Measurements from ENCODE around the gene RNF8. TPM values are rescaled to one million over a fixed set of nuclear protein-coding genes. Genes with fewer than 3 reads are reported as not detected.
"Not testable (repeated sequence)": the region's sequence is repeated elsewhere in the genome, so short reads cannot be mapped to it uniquely, and the experiment has no call there.

Gene RNF8
- total RNA-seq, 1 donor from 2014 or later: 18.3 TPM

- Mint-ChIP-seq H3K4me1 (ENCODE audit: unreplicated experiment) (peaks cover 62% of the 10 kb centered on the region), H3K36me3 (ENCODE audit: unreplicated experiment) (peaks cover 18% of the 10 kb centered on the region), H3K9me3 (ENCODE audit: unreplicated experiment) (no peaks in the 10 kb centered on the region), H3K27me3 (ENCODE audit: unreplicated experiment) (no peaks in the 10 kb centered on the region), H3K27ac (ENCODE audit: unreplicated experiment) (peak overlapping the region; percentile 71), H3K4me3 (ENCODE audit: unreplicated experiment) (no peak overlapping the region)
- TF ChIP-seq, protein P1, sequence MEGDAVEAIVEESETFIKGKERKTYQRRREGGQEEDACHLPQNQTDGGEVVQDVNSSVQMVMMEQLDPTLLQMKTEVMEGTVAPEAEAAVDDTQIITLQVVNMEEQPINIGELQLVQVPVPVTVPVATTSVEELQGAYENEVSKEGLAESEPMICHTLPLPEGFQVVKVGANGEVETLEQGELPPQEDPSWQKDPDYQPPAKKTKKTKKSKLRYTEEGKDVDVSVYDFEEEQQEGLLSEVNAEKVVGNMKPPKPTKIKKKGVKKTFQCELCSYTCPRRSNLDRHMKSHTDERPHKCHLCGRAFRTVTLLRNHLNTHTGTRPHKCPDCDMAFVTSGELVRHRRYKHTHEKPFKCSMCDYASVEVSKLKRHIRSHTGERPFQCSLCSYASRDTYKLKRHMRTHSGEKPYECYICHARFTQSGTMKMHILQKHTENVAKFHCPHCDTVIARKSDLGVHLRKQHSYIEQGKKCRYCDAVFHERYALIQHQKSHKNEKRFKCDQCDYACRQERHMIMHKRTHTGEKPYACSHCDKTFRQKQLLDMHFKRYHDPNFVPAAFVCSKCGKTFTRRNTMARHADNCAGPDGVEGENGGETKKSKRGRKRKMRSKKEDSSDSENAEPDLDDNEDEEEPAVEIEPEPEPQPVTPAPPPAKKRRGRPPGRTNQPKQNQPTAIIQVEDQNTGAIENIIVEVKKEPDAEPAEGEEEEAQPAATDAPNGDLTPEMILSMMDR (IDR thresholded peaks at IDR 0.05): no peak
- no peak for DNase-seq (ENCODE audit: extremely low spot score, unreplicated experiment)
Observed at GRCh38 chr6:37323580-37323979, 30.2 kb upstream of the RNF8 start.

DNA sequence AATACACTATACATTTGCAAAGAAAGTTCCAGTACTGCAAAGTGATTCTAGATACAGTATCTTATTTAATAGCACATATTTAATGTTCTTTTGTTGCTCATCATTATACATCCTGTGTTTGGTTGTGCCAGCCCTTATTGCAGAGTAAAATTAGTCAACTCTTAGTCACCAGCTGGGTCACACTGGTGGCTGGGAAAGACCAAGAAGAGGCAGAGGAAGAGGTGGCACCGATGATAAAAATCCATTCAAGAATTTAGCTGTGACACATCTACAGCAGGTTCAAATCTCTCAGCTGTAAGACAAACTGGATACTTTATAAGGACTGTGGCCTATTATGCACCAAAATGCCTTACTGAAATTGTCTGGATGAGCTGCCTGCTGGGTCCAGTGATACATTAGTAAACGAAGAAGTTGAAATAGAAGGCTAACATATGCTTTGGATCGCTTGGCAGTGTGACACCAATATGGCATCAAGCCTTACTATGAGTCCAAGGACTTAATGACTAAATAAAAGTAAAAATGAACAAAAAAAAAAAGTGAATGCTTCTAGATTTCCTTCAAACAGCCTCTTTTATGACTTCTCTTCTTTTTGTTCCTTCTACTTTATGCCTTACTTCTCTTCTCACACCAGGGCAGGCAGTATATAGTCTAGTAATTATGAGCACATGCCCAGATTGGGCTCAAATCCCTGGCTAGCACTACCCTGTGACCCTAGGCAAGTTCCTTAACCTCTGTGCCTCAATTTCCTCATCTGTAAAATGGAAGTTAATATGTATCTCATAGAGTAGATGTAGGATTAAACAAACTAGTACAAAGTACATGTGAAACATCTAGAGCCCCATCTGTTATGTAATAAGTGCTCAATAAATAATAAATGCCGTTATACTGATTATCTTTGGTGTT, 29.4 kb upstream of the RNF8 start:
- TF ChIP-seq, protein P1 (IDR thresholded peaks at IDR 0.05): no peak
- H3K9me3 Mint-ChIP-seq (ENCODE audit: unreplicated experiment): no peaks in the 10 kb centered on the region
- peak overlapping the region; percentile 34 for H3K27ac Mint-ChIP-seq (ENCODE audit: unreplicated experiment)
- H3K4me3 Mint-ChIP-seq (ENCODE audit: unreplicated experiment): no peak overlapping the region
- peaks cover 18% of the 10 kb centered on the region for H3K36me3 Mint-ChIP-seq (ENCODE audit: unreplicated experiment)
- no peaks in the 10 kb centered on the region for H3K27me3 Mint-ChIP-seq (ENCODE audit: unreplicated experiment)
- no peak for DNase-seq (ENCODE audit: extremely low spot score, unreplicated experiment)
- peaks cover 65% of the 10 kb centered on the region for H3K4me1 Mint-ChIP-seq (ENCODE audit: unreplicated experiment)

GRCh38 chr6:37330345-37330744, 23.4 kb upstream of the RNF8 start:
- peaks cover 22% of the 10 kb centered on the region for H3K4me1 Mint-ChIP-seq (ENCODE audit: unreplicated experiment)
- H3K4me3 Mint-ChIP-seq (ENCODE audit: unreplicated experiment); H3K27ac Mint-ChIP-seq (ENCODE audit: unreplicated experiment); H3K27me3 Mint-ChIP-seq (ENCODE audit: unreplicated experiment); H3K9me3 Mint-ChIP-seq (ENCODE audit: unreplicated experiment); DNase-seq (ENCODE audit: extremely low spot score, unreplicated experiment): not testable (repeated sequence)
- H3K36me3 Mint-ChIP-seq (ENCODE audit: unreplicated experiment): peaks cover 20% of the 10 kb centered on the region

GRCh38 chr6:37331047-37331446, 22.7 kb upstream of the RNF8 start:
- Mint-ChIP-seq H3K9me3 (ENCODE audit: unreplicated experiment) (no peaks in the 10 kb centered on the region), H3K4me1 (ENCODE audit: unreplicated experiment) (peaks cover 16% of the 10 kb centered on the region), H3K27me3 (ENCODE audit: unreplicated experiment) (no peaks in the 10 kb centered on the region), H3K27ac (ENCODE audit: unreplicated experiment) (no peak overlapping the region), H3K4me3 (ENCODE audit: unreplicated experiment) (no peak overlapping the region), H3K36me3 (ENCODE audit: unreplicated experiment) (peaks cover 18% of the 10 kb centered on the region)
- no peak for DNase-seq (ENCODE audit: extremely low spot score, unreplicated experiment)
- TF ChIP-seq, protein P1 (IDR thresholded peaks at IDR 0.05): no peak

DNA sequence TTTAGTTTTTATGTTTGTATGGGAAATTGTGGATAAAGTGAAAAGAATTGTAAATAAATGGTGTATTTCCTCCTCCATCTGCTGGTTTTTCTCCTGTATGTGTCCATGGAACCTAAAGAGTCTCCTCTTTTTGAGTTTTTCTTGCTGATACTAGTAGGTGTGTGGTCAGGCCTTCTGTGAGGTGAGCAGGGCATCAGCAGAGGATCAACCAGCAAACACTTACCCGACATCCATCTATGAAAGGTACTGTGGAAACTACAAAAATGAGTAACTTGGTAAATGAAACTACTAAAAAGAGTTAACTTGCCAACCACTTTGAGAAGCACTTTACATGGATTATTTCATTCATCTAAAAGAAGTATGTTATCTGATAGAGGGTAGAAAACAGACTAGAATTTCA, 20.9 kb upstream of the RNF8 start:
- no peak for DNase-seq (ENCODE audit: extremely low spot score, unreplicated experiment)
- Mint-ChIP-seq H3K27me3 (ENCODE audit: unreplicated experiment) (no peaks in the 10 kb centered on the region), H3K4me3 (ENCODE audit: unreplicated experiment) (no peak overlapping the region), H3K36me3 (ENCODE audit: unreplicated experiment) (peaks cover 16% of the 10 kb centered on the region), H3K4me1 (ENCODE audit: unreplicated experiment) (peaks cover 7% of the 10 kb centered on the region), H3K27ac (ENCODE audit: unreplicated experiment) (no peak overlapping the region), H3K9me3 (ENCODE audit: unreplicated experiment) (no peaks in the 10 kb centered on the region)
- TF ChIP-seq, protein P1 (IDR thresholded peaks at IDR 0.05): no peak
